Measurements from ENCODE around the gene PROCA1. TPM values are rescaled to one million over a fixed set of nuclear protein-coding genes. Genes with fewer than 3 reads are reported as not detected.
A peak's percentile ranks its signal among the peaks of the same experiment; 100 is the strongest.

Gene PROCA1
- total and polyA plus RNA-seq, 9 of the 15 experiments (the other 6 are each of a cell fraction or from before 2014, with no cell fraction given), result 0.78 to 16.2 (median 5.6) TPM

GRCh38 chr17:28737770-28738679 is 26.3 kb upstream of the PROCA1 start (continued):
- TF ChIP-seq, protein P1, sequence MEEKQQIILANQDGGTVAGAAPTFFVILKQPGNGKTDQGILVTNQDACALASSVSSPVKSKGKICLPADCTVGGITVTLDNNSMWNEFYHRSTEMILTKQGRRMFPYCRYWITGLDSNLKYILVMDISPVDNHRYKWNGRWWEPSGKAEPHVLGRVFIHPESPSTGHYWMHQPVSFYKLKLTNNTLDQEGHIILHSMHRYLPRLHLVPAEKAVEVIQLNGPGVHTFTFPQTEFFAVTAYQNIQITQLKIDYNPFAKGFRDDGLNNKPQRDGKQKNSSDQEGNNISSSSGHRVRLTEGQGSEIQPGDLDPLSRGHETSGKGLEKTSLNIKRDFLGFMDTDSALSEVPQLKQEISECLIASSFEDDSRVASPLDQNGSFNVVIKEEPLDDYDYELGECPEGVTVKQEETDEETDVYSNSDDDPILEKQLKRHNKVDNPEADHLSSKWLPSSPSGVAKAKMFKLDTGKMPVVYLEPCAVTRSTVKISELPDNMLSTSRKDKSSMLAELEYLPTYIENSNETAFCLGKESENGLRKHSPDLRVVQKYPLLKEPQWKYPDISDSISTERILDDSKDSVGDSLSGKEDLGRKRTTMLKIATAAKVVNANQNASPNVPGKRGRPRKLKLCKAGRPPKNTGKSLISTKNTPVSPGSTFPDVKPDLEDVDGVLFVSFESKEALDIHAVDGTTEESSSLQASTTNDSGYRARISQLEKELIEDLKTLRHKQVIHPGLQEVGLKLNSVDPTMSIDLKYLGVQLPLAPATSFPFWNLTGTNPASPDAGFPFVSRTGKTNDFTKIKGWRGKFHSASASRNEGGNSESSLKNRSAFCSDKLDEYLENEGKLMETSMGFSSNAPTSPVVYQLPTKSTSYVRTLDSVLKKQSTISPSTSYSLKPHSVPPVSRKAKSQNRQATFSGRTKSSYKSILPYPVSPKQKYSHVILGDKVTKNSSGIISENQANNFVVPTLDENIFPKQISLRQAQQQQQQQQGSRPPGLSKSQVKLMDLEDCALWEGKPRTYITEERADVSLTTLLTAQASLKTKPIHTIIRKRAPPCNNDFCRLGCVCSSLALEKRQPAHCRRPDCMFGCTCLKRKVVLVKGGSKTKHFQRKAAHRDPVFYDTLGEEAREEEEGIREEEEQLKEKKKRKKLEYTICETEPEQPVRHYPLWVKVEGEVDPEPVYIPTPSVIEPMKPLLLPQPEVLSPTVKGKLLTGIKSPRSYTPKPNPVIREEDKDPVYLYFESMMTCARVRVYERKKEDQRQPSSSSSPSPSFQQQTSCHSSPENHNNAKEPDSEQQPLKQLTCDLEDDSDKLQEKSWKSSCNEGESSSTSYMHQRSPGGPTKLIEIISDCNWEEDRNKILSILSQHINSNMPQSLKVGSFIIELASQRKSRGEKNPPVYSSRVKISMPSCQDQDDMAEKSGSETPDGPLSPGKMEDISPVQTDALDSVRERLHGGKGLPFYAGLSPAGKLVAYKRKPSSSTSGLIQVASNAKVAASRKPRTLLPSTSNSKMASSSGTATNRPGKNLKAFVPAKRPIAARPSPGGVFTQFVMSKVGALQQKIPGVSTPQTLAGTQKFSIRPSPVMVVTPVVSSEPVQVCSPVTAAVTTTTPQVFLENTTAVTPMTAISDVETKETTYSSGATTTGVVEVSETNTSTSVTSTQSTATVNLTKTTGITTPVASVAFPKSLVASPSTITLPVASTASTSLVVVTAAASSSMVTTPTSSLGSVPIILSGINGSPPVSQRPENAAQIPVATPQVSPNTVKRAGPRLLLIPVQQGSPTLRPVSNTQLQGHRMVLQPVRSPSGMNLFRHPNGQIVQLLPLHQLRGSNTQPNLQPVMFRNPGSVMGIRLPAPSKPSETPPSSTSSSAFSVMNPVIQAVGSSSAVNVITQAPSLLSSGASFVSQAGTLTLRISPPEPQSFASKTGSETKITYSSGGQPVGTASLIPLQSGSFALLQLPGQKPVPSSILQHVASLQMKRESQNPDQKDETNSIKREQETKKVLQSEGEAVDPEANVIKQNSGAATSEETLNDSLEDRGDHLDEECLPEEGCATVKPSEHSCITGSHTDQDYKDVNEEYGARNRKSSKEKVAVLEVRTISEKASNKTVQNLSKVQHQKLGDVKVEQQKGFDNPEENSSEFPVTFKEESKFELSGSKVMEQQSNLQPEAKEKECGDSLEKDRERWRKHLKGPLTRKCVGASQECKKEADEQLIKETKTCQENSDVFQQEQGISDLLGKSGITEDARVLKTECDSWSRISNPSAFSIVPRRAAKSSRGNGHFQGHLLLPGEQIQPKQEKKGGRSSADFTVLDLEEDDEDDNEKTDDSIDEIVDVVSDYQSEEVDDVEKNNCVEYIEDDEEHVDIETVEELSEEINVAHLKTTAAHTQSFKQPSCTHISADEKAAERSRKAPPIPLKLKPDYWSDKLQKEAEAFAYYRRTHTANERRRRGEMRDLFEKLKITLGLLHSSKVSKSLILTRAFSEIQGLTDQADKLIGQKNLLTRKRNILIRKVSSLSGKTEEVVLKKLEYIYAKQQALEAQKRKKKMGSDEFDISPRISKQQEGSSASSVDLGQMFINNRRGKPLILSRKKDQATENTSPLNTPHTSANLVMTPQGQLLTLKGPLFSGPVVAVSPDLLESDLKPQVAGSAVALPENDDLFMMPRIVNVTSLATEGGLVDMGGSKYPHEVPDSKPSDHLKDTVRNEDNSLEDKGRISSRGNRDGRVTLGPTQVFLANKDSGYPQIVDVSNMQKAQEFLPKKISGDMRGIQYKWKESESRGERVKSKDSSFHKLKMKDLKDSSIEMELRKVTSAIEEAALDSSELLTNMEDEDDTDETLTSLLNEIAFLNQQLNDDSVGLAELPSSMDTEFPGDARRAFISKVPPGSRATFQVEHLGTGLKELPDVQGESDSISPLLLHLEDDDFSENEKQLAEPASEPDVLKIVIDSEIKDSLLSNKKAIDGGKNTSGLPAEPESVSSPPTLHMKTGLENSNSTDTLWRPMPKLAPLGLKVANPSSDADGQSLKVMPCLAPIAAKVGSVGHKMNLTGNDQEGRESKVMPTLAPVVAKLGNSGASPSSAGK (IDR thresholded peaks at IDR 0.05), result peak; percentile 60; the same call in 1 of the 2 replicates
- TF ChIP-seq, protein P2, sequence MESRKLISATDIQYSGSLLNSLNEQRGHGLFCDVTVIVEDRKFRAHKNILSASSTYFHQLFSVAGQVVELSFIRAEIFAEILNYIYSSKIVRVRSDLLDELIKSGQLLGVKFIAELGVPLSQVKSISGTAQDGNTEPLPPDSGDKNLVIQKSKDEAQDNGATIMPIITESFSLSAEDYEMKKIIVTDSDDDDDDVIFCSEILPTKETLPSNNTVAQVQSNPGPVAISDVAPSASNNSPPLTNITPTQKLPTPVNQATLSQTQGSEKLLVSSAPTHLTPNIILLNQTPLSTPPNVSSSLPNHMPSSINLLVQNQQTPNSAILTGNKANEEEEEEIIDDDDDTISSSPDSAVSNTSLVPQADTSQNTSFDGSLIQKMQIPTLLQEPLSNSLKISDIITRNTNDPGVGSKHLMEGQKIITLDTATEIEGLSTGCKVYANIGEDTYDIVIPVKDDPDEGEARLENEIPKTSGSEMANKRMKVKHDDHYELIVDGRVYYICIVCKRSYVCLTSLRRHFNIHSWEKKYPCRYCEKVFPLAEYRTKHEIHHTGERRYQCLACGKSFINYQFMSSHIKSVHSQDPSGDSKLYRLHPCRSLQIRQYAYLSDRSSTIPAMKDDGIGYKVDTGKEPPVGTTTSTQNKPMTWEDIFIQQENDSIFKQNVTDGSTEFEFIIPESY (CRISPR knock-in tag; IDR thresholded peaks at IDR 0.05), result no peak
- TF ChIP-seq CBX3 (IDR thresholded peaks at IDR 0.05; ENCODE audit: borderline replicate concordance in 1 of 2, low read length in 2 of 2) (no peak), NFRKB (IDR thresholded peaks at IDR 0.05; ENCODE audit: low read depth) (no peak), MTA1 (IDR thresholded peaks at IDR 0.05; ENCODE audit: borderline replicate concordance) (no peak), POLR2A (conservative IDR thresholded peaks at IDR 0.05) (no peak), ARID1B (IDR thresholded peaks at IDR 0.05) (no peak), NFIC (IDR thresholded peaks at IDR 0.05) (no peak), CHD2 (IDR thresholded peaks at IDR 0.05; ENCODE audit: low read depth, low read length) (0 out of 2 replicates have a peak, but pooled peaks have one; percentile 34)
